CD4-positive, alpha-beta T cell treated with Interleukin-1 beta for 1 hour (primary cell): ENCODE data around the gene OR5D14.

Source experiments
- DNase-seq, 2 donors: peaks; one replicate each; pipeline ENCODE4 v3.0.0-alpha.2; 2020 to 2022

Gene OR5D14

DNA sequence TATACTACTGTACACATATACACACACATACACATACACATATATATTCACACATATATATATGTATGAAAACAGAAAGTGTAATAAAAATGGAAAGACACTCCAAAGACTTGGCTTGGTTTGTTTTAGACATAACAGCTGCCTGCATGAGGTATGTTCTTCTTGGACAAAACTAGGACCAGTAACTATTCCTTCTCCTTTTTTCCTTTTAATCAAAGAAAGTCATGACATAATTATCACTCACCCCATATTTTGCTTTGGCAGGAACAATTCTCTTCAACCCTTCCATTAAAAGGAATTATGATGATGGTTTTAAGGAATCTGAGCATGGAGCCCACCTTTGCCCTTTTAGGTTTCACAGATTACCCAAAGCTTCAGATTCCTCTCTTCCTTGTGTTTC lies at the start of gene OR5D14:
OR5D14 (plus strand) TSS at position 301 of the 400 bp plus-strand sequence; CDS start at position 301, 0 bp downstream.
- no peak for DNase-seq

DNA sequence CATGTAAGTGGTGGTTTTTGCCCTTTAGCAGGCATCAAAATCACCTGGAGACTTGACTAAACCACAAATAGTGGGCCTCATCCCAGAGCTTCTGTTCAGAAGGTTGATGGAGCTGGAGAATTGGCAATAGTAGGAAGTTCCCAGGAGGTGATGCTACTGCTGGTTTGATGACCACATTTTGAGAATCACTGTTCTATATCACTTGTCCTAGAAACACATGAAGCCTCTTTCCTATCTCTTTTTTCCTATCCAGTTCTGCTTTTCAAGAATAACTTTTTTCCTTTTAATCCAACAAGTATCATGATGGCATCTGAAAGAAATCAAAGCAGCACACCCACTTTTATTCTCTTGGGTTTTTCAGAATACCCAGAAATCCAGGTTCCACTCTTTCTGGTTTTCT lies 22.2 kb upstream of the OR5D14 start, which contains the start of gene OR5D13:
OR5D13 (plus strand) TSS at position 301 of the 400 bp plus-strand sequence; CDS start at position 301, 0 bp downstream.
- DNase-seq: no peak

DNA sequence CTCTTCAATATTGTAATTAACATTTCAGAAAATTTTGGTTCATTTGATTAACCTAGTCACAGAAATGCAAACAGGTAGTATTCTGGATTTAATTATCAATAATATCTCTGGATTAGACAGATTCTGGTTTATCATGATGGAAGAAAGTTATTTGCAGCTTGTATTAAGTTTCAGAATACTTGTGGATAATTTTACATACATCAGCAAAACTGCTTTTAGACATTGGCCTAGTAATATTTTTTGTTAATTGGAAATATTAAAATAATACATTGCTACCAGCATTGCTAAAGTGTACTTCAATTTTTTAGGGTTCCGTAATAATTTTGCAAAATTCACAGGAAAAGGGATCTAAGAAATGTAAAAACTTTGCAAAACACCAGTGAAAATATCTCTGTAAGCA lies 3.8 kb upstream of the OR5D14 start:
- DNase-seq: no peak

DNA sequence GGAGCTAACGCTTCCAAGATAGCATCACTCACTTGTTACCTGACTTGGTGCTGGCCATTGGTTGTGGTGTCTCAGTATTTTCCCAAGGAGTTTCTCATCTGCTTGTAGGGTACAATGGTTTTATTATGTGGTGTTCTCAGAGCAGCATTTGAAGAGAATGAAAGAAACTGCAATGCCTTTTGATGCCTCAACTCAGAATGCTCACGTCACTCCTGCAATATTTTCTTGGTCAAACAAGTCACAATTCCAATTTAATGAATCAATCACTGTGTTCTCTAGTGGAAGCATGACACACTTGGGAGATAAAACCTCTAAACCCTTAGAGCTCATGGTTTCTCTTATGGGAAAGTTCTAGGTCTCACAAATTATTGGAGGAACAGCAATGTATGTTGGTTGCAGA lies 2.0 kb upstream of the OR5D14 start:
- DNase-seq: no peak

DNA sequence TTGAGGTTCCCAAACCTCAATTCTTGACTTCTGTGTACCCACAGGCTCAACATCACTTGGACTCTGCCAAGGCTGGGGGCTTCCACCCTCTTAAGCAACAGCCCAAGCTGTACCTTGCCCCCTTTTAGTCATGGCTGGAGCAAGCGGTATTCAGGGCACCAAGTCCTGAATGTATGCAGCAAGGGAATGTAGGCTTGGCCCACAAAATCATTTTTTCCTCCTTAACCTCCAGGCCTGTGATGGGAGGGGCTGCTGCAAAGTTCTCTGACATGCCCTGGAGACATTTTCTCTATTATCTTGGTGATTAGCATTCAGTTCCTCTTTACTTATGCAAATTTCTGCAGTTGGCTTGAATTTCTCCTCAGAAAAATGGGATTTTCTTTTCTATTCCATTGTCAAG lies 10.9 kb downstream of the OR5D14 start:
- no peak for DNase-seq

GRCh38 chr11:55811067-55811466 lies 15.7 kb downstream of the OR5D14 start, which contains the start of gene OR5L1:
Gene OR5L1, plus strand, starts transcription at chr11:55811367. Its CDS starts 100 bp downstream, at chr11:55811467.
- DNase-seq: no peak

DNA sequence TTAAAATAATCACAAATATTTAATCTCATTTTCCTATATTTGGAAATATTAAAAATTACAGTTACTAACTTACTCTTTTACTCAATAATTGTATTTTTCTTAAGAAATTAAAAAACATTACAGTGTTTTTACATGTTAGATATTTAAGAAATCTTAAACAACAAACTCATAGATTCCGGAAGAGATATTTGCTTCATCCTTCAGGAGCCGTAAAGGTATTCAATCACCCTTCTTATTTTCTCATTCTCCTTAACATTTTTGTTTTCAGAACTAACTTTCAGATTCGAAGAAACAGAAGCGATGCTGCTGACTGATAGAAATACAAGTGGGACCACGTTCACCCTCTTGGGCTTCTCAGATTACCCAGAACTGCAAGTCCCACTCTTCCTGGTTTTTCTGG lies 24.0 kb downstream of the OR5D14 start, which contains the start of gene OR5D18:
OR5D18 (plus strand) TSS at position 301 of the 400 bp plus-strand sequence; CDS start at position 301, 0 bp downstream.
- no peak for DNase-seq

GRCh38 chr11:55826919-55827318 lies 31.6 kb downstream of the OR5D14 start, which contains the start of gene OR5L2:
Gene OR5L2, plus strand, starts transcription at chr11:55827219. Its CDS starts 0 bp downstream, at chr11:55827219.
- no peak for DNase-seq

- DNase-seq: no peak
Measured at GRCh38 chr11:55838452-55838851, 43.1 kb downstream of the OR5D14 start, which contains the start of gene OR5D16. Gene OR5D16, plus strand, starts transcription at chr11:55838752. Its CDS starts 0 bp downstream, at chr11:55838752.
